GM23338 (cell line): Measurements from ENCODE around the gene ANKRD63. TPM values are rescaled to one million over a fixed set of nuclear protein-coding genes. Genes with fewer than 3 reads are reported as not detected.

ENCODE experiments used
- ATAC-seq: fragments of 200-7000 bp; cut with Tn5 transposase; 3 replicates; pipeline ENCODE4 v1.9.1; 2020
- DNase-seq: peaks from one replicate; pipeline ENCODE4 v3.0.0-alpha.2; 2015; ENCODE audit warnings: low spot score
- H2AFZ ChIP-seq: fragments of 200-600 bp; sonication (generic); 2 replicates; pipeline ENCODE4 v1.8.0; 2016; ENCODE audit warnings: antibody characterized with exemption, mild to moderate bottlenecking, moderate library complexity
- H3F3A ChIP-seq: fragments of 200-600 bp; sonication (generic); replicated peaks from 2 replicates; pipeline ENCODE4 v1.8.0; 2017; ENCODE audit warnings: antibody characterized with exemption, mixed run types, low read depth
- H3K27ac ChIP-seq: fragments of 200-600 bp; sonication (generic); 2 replicates; pipeline ENCODE4 v1.6.1; 2016; ENCODE audit warnings: low read depth
- H3K27me3 ChIP-seq: fragments of 200-600 bp; sonication (generic); 2 replicates; pipeline ENCODE4 v1.8.0; 2016; ENCODE audit warnings: mild to moderate bottlenecking, mixed run types, moderate library complexity; ENCODE audit not compliant: insufficient read depth
- H3K36me3 ChIP-seq: fragments of 200-600 bp; sonication (generic); 2 replicates; pipeline ENCODE4 v1.8.0; 2016; ENCODE audit warnings: mild to moderate bottlenecking; ENCODE audit not compliant: insufficient read depth
- H3K4me1 ChIP-seq: fragments of 200-600 bp; sonication (generic); 2 replicates; pipeline ENCODE4 v1.8.0; 2016; ENCODE audit warnings: mild to moderate bottlenecking, moderate library complexity; ENCODE audit not compliant: insufficient read depth
- H3K4me2 ChIP-seq: fragments of 200-600 bp; sonication (generic); 2 replicates; pipeline ENCODE4 v1.7.1; 2017; ENCODE audit warnings: mixed run types
- H3K4me3 ChIP-seq: fragments of 200-600 bp; sonication (generic); 2 replicates; pipeline ENCODE4 v1.6.1; 2016; ENCODE audit warnings: mixed run types
- H3K79me2 ChIP-seq: fragments of 200-600 bp; sonication (generic); replicated peaks from 2 replicates; pipeline ENCODE4 v1.8.0; 2017; ENCODE audit warnings: mild to moderate bottlenecking; ENCODE audit not compliant: insufficient read depth
- H3K9me2 ChIP-seq: fragments of 200-600 bp; sonication (generic); 2 replicates; pipeline ENCODE4 v1.8.0; 2017; ENCODE audit not compliant: insufficient read depth
- H4K20me1 ChIP-seq: fragments of 200-600 bp; sonication (generic); replicated peaks from 2 replicates; pipeline ENCODE4 v1.8.0; 2017; ENCODE audit warnings: mild to moderate bottlenecking; ENCODE audit not compliant: insufficient read depth
- H3K27ac Mint-ChIP-seq: 2 replicates; pipeline ENCODE4 v1.8.0; 2020; ENCODE audit warnings: inconsistent platforms, mild to moderate bottlenecking, moderate library complexity, mixed read lengths
- H3K27me3 Mint-ChIP-seq: 3 replicates; pipeline ENCODE4 v1.8.0; 2022; ENCODE audit warnings: low read depth, mild to moderate bottlenecking, moderate library complexity, mixed read lengths, inconsistent platforms; ENCODE audit not compliant: insufficient read depth, poor library complexity
- H3K36me3 Mint-ChIP-seq: 3 replicates; pipeline ENCODE4 v1.8.0; 2021; ENCODE audit warnings: low read depth, mild to moderate bottlenecking, inconsistent platforms, moderate library complexity, mixed read lengths
- H3K4me1 Mint-ChIP-seq: 3 replicates; pipeline ENCODE4 v1.8.0; 2020; ENCODE audit warnings: mild to moderate bottlenecking, inconsistent platforms, mixed read lengths
- H3K4me3 Mint-ChIP-seq: 3 replicates; pipeline ENCODE4 v1.8.0; 2021; ENCODE audit warnings: moderate library complexity, mild to moderate bottlenecking, inconsistent platforms, mixed read lengths
- H3K9me3 Mint-ChIP-seq: 3 replicates; pipeline ENCODE4 v1.8.0; 2020; ENCODE audit warnings: moderate library complexity, mild to moderate bottlenecking, inconsistent platforms, mixed read lengths
- CREB1 ChIP-seq: fragments of 250-450 bp; sonication (Bioruptor Pico); IDR thresholded peaks from 2 replicates; pipeline ENCODE4 v1.5.0; 2020; ENCODE audit warnings: low read depth, mild to moderate bottlenecking, moderate library complexity
- CTCF ChIP-seq, 2 experiments: fragments of 200-600 bp in 1 of 2; sonication (generic) in 1 of 2; conservative IDR thresholded peaks; 2 replicates each; pipeline versions ENCODE4 v1.5.1 to v1.6.1; 2016 to 2017; ENCODE audit warnings: antibody characterized with exemption in 2 of 2, low read depth in 2 of 2, mild to moderate bottlenecking in 2 of 2, moderate library complexity in 1 of 2
- ETS1 ChIP-seq: IDR thresholded peaks from 2 replicates; pipeline ENCODE4 v1.6.1; 2016; ENCODE audit warnings: antibody characterized with exemption
- EZH2 ChIP-seq: fragments of 200-600 bp; sonication (generic); IDR thresholded peaks from one replicate; pipeline ENCODE4 v1.8.0; 2017; ENCODE audit warnings: antibody characterized with exemption, mild to moderate bottlenecking, low read depth; ENCODE audit not compliant: unreplicated experiment
- EZH2phosphoT487 ChIP-seq: fragments of 200-600 bp; sonication (generic); IDR thresholded peaks from one replicate; pipeline ENCODE4 v1.8.1; 2018; ENCODE audit warnings: antibody characterized with exemption; ENCODE audit not compliant: unreplicated experiment
- NANOG ChIP-seq: IDR thresholded peaks from 2 replicates; pipeline ENCODE4 v1.6.1; 2016; ENCODE audit warnings: antibody characterized with exemption, borderline replicate concordance
- POLR2AphosphoS5 ChIP-seq: IDR thresholded peaks from 2 replicates; pipeline ENCODE4 v1.6.1; 2016; ENCODE audit warnings: antibody characterized with exemption, low read depth
- REST ChIP-seq: IDR thresholded peaks from one replicate; pipeline ENCODE4 v1.6.1; 2018; ENCODE audit warnings: antibody characterized with exemption; ENCODE audit not compliant: unreplicated experiment
- polyA plus RNA-seq: library from polyadenylated mRNA; unstranded; fragments of >200 nt; fragmentation: Nextera tagmentation; extraction: Ambion mirVana; gene quantifications from 2 replicates; pipeline ENCODE4 v1.2.1, GENCODE V29; 2016
- total RNA-seq: library from RNA; depleted of rRNA; stranded (reverse); fragments of >200 nt; shearing (Covaris generic); gene quantifications from 2 replicates; pipeline ENCODE4 v1.2.3, GENCODE V29; 2014

Gene ANKRD63
- total and polyA plus RNA-seq, 2 experiments from 2014 or later = 0.59 TPM; not detected in 1

GRCh38 chr15:40293006-40293405 is 10.1 kb upstream of the ANKRD63 start:
- Histone ChIP-seq H4K20me1 (no peaks in the 10 kb centered on the region), H3K27me3 (peaks cover 50% of the 10 kb centered on the region), H3K4me1 (peaks cover 13% of the 10 kb centered on the region; the same call in 1 of the 2 replicates), H3K36me3 (no peaks in the 10 kb centered on the region), H3K79me2 (no peaks in the 10 kb centered on the region), H3K4me2 (no peak overlapping the region), H3K4me3 (no peak overlapping the region), H3K27ac (no peak overlapping the region), H3F3A (no peaks in the 10 kb centered on the region), H2AFZ (no peak overlapping the region), H3K9me2 (no peaks in the 10 kb centered on the region)
- Mint-ChIP-seq H3K36me3 (no peaks in the 10 kb centered on the region), H3K27me3 (peaks cover 48% of the 10 kb centered on the region), H3K4me3 (no peak overlapping the region), H3K4me1 (peaks cover 31% of the 10 kb centered on the region), H3K9me3 (no peaks in the 10 kb centered on the region), H3K27ac (no peak overlapping the region)
- no peak for DNase-seq
- TF ChIP-seq NANOG (no peak), REST (no peak), CREB1 (CRISPR knock-in tag) (no peak), ETS1 (no peak), EZH2phosphoT487 (no peak), EZH2 (no peak), CTCF (conservative IDR thresholded peaks at IDR 0.05; ENCODE audit: low read depth in 2 of 2) (no peak)
- no peak for ATAC-seq

- Histone ChIP-seq H3K4me1 (peaks cover 13% of the 10 kb centered on the region; the same call in 1 of the 2 replicates), H2AFZ (no peak overlapping the region), H4K20me1 (no peaks in the 10 kb centered on the region), H3K79me2 (no peaks in the 10 kb centered on the region), H3F3A (no peaks in the 10 kb centered on the region), H3K27me3 (peaks cover 53% of the 10 kb centered on the region), H3K27ac (no peak overlapping the region), H3K4me3 (no peak overlapping the region), H3K36me3 (no peaks in the 10 kb centered on the region), H3K4me2 (no peak overlapping the region; the same call in 1 of the 2 replicates), H3K9me2 (no peaks in the 10 kb centered on the region)
- Mint-ChIP-seq H3K4me1 (peaks cover 31% of the 10 kb centered on the region), H3K9me3 (no peaks in the 10 kb centered on the region), H3K36me3 (no peaks in the 10 kb centered on the region), H3K27ac (no peak overlapping the region), H3K4me3 (no peak overlapping the region; the same call in 2 of the 3 replicates), H3K27me3 (peaks cover 45% of the 10 kb centered on the region)
- TF ChIP-seq REST = no peak
- TF ChIP-seq POLR2AphosphoS5 = no peak
- TF ChIP-seq EZH2phosphoT487 = no peak
- ATAC-seq (no peak), DNase-seq (no peak)
Observed at GRCh38 chr15:40292246-40292645, 9.4 kb upstream of the ANKRD63 start.
